ELR (cell line): ENCODE measurements around the gene CDKN1C.

Experiments used
- DNase-seq: peaks from one replicate; pipeline ENCODE4 v3.0.0-alpha.2; 2015; ENCODE audit warnings: low read depth

CDKN1C gene

GRCh38 chr11:2885678-2886081 is at the start of gene CDKN1C:
TSS of gene CDKN1C (minus strand) at chr11:2885775. CDS start at chr11:2885456, 319 bp downstream.
- DNase-seq: peak; percentile 77

GRCh38 chr11:2934611-2935239 is 49.1 kb upstream of the CDKN1C start:
- no peak for DNase-seq

- DNase-seq: no peak
Observed at GRCh38 chr11:2934021-2934550, 48.5 kb upstream of the CDKN1C start.

GRCh38 chr11:2933375-2934020 is 47.9 kb upstream of the CDKN1C start:
- DNase-seq: peak; percentile 93

GRCh38 chr11:2932850-2933251 is 47.3 kb upstream of the CDKN1C start:
- peak; percentile 80 for DNase-seq

- DNase-seq: no peak
Observed at GRCh38 chr11:2931771-2932738, 46.5 kb upstream of the CDKN1C start.

GRCh38 chr11:2931420-2931746 is 45.8 kb upstream of the CDKN1C start:
- no peak for DNase-seq

GRCh38 chr11:2930704-2931419 is 45.3 kb upstream of the CDKN1C start:
- peak; percentile 66 for DNase-seq

- peak; percentile 77 for DNase-seq
Observed at GRCh38 chr11:2929950-2930703, 44.6 kb upstream of the CDKN1C start.

- DNase-seq: peak; percentile 84
Observed at GRCh38 chr11:2929531-2929949, 44.0 kb upstream of the CDKN1C start.

- peak; percentile 87 for DNase-seq
Observed at GRCh38 chr11:2928605-2929530, 43.3 kb upstream of the CDKN1C start, which contains the start of gene PHLDA2. TSS of gene PHLDA2 (minus strand) at chr11:2929420. CDS start at chr11:2929364, 56 bp downstream.

GRCh38 chr11:2927851-2928604 is 42.5 kb upstream of the CDKN1C start:
- DNase-seq: peak; percentile 70

GRCh38 chr11:2927121-2927800 is 41.7 kb upstream of the CDKN1C start:
- no peak for DNase-seq

- no peak for DNase-seq
Observed at GRCh38 chr11:2926611-2927051, 41.1 kb upstream of the CDKN1C start.

- no peak for DNase-seq
Observed at GRCh38 chr11:2924821-2925675, 39.5 kb upstream of the CDKN1C start.

GRCh38 chr11:2924381-2924780 is 38.8 kb upstream of the CDKN1C start:
- DNase-seq: no peak
